Motor neuron (in vitro differentiated cells): ENCODE data around the gene CRIP2. TPM values are rescaled to one million over a fixed set of nuclear protein-coding genes. Genes with fewer than 3 reads are reported as not detected.

ENCODE experiments used
- ATAC-seq, 8 experiments: fragments of 200-7000 bp; cut with Tn5 transposase; replicated peaks in 6 of 8; 2 replicates each; pipeline ENCODE4 v1.8.0; 2021; ENCODE audit warnings: mild to moderate bottlenecking in 8 of 8, moderate library complexity in 8 of 8
- H3K27ac ChIP-seq, 2 donors: fragments of 250-450 bp; sonication (Bioruptor Pico); 2 replicates each; pipeline ENCODE4 v1.9.0; 2021; ENCODE audit warnings: antibody characterized with exemption in 2 of 2, mild to moderate bottlenecking in 2 of 2, moderate library complexity in 1 of 2
- H3K4me1 ChIP-seq, 2 donors: fragments of 250-450 bp; sonication (Bioruptor Pico); replicated peaks in 1 of 2; 2 replicates each; pipeline ENCODE4 v1.6.1; 2021; ENCODE audit warnings: antibody characterized with exemption in 2 of 2, mild to moderate bottlenecking in 2 of 2, moderate library complexity in 1 of 2
- H3K4me3 ChIP-seq, 5 donors: fragments of 250-450 bp; sonication (Bioruptor Pico); 2 replicates each; pipeline ENCODE4 v1.9.0; 2021; ENCODE audit warnings: antibody characterized with exemption in 5 of 5, mild to moderate bottlenecking in 5 of 5, moderate library complexity in 4 of 5
- whole genome bisulfite sequencing, 10 experiments: fragments of 450-650 bp; shearing (Covaris generic); methylation state at CpG; one replicate each; pipeline ENCODE4 v1.0.0; 2022; 5-methylcytosine and 5-hydroxymethylcytosine counted together
- in situ Hi-C, 9 experiments: fragments of 400-800 bp; cut with MboI; loops; one replicate each; pipeline ENCODE4 v1.15.0; 2021; ENCODE audit warnings: low sequenced_read_pairs in 9 of 9, low pct_unique_long_range_greater_than_20kb in 2 of 9; ENCODE audit not compliant: unreplicated experiment in 9 of 9
- total RNA-seq, 8 experiments: library from RNA; unstranded; fragments of 300-600 nt; gene quantifications; 2 replicates each; pipeline versions ENCODE4 v1.2.3 to v1.2.4, GENCODE V29; 2022

Gene CRIP2
- total RNA-seq, 8 experiments from 2014 or later, result 9.5 to 194 (median 55.0) TPM

GRCh38 chr14:105476831-105477659, 2.4 kb downstream of the CRIP2 start:
- ATAC-seq, result no peak
- H3K4me3 ChIP-seq, result peak overlapping the region in 4 of 5 donors; percentile 67 to 98 (median 73)
- peaks cover 48 to 60% of the 10 kb centered on the region in 2 donors for H3K4me1 ChIP-seq
- H3K27ac ChIP-seq, result no peak overlapping the region
- in situ Hi-C loops, result no loop called here
- WGBS, 10 experiments, result 48 to 73% (median 58%) methylated on average over 1 to 7 of the region's 16 CpGs; no CpG with 5 or more reads in 6 of the 10 experiments

GRCh38 chr14:105477660-105478397, 3.2 kb downstream of the CRIP2 start:
- peaks cover 49 to 60% of the 10 kb centered on the region in 2 donors for H3K4me1 ChIP-seq
- WGBS, 10 experiments, result 7% methylated on average over 8 of the region's 56 CpGs; no CpG with 5 or more reads in 9 of the 10 experiments
- in situ Hi-C loops, result no loop called here
- no peak overlapping the region for H3K27ac ChIP-seq
- no peak overlapping the region for H3K4me3 ChIP-seq
- ATAC-seq, result no peak

- Histone ChIP-seq H3K4me3 (no peak overlapping the region), H3K4me1 (peaks cover 43 to 60% of the 10 kb centered on the region in 2 donors), H3K27ac (no peak overlapping the region)
- no peak for ATAC-seq
- no CpG with 5 or more reads among the region's 81 CpGs for WGBS, 10 experiments
- in situ Hi-C loops, result no loop called here
These were observed 4.0 kb downstream of the CRIP2 start for GRCh38 chr14:105478398-105479251.

- Histone ChIP-seq H3K4me3 (no peak overlapping the region), H3K4me1 (peaks cover 41 to 66% of the 10 kb centered on the region in 2 donors), H3K27ac (no peak overlapping the region)
- 50 to 70% (median 70%) methylated on average over 2 to 6 of the region's 34 CpGs; no CpG with 5 or more reads in 7 of the 10 experiments for WGBS, 10 experiments
- in situ Hi-C loops, result no loop called here
- ATAC-seq, result no peak
These were observed 5.0 kb downstream of the CRIP2 start for GRCh38 chr14:105479431-105480158.

GRCh38 chr14:105480199-105480746, 5.7 kb downstream of the CRIP2 start:
- Histone ChIP-seq H3K4me1 (peaks cover 41 to 73% of the 10 kb centered on the region in 2 donors), H3K4me3 (no peak overlapping the region), H3K27ac (no peak overlapping the region)
- in situ Hi-C loops, result no loop called here
- ATAC-seq, result no peak
- 74% methylated on average over 5 of the region's 15 CpGs; no CpG with 5 or more reads in 9 of the 10 experiments for WGBS, 10 experiments

- peak; percentile 39 to 73 (median 70) for ATAC-seq
- 0 to 44% (median 17%) methylated on average over 1 to 5 of the region's 35 CpGs; no CpG with 5 or more reads in 6 of the 10 experiments for WGBS, 10 experiments
- in situ Hi-C loops, result no loop called here
- Histone ChIP-seq H3K4me3 (peak overlapping the region in 2 of 5 donors; percentile 3 to 5), H3K27ac (peak overlapping the region; percentile 18 to 86), H3K4me1 (peaks cover 38 to 77% of the 10 kb centered on the region in 2 donors)
These were observed 6.5 kb downstream of the CRIP2 start for GRCh38 chr14:105480807-105481801.

- in situ Hi-C loops, result no loop called here
- peaks cover 38 to 75% of the 10 kb centered on the region in 2 donors for H3K4me1 ChIP-seq
- ATAC-seq, result peak; percentile 40 to 63 (median 57)
- 0 to 40% (median 0%) methylated on average over 1 to 9 of the region's 18 CpGs; no CpG with 5 or more reads in 5 of the 10 experiments for WGBS, 10 experiments
- peak overlapping the region in 1 of 5 donors; percentile 9 for H3K4me3 ChIP-seq
- peak overlapping the region in 1 of 2 donors; percentile 86 for H3K27ac ChIP-seq
These were observed 7.4 kb downstream of the CRIP2 start for GRCh38 chr14:105481886-105482457.

GRCh38 chr14:105482486-105483110, 8.0 kb downstream of the CRIP2 start:
- Histone ChIP-seq H3K4me1 (peaks cover 37 to 72% of the 10 kb centered on the region in 2 donors), H3K27ac (peak overlapping the region in 1 of 2 donors; percentile 86), H3K4me3 (no peak overlapping the region)
- ATAC-seq, result no peak
- in situ Hi-C loops, result no loop called here
- 60 to 90% (median 87%) methylated on average over 1 to 3 of the region's 18 CpGs; no CpG with 5 or more reads in 7 of the 10 experiments for WGBS, 10 experiments

- no peak for ATAC-seq
- in situ Hi-C loops, result no loop called here
- WGBS, 10 experiments, result 60 to 100% methylated on average over 1 of the region's 18 CpGs; no CpG with 5 or more reads in 8 of the 10 experiments
- Histone ChIP-seq H3K27ac (no peak overlapping the region), H3K4me1 (peaks cover 37 to 72% of the 10 kb centered on the region in 2 donors), H3K4me3 (no peak overlapping the region)
These were observed 8.9 kb downstream of the CRIP2 start for GRCh38 chr14:105483300-105484068.
